NCI-H146 treated with DMSO at 0.1 percent for 48 hours (cell line): ENCODE data around the gene SPANXN3.
"Not testable (repeated sequence)": the region's sequence is repeated elsewhere in the genome, so short reads cannot be mapped to it uniquely, and the experiment has no call there.

Experiments
- DNase-seq: peaks from one replicate; lab custom pipeline; 2025; ENCODE audit not compliant: unreplicated experiment; lab: John Stamatoyannopoulos, UW

The SPANXN3 gene

GRCh38 chrX:143517375-143517774 is at the start of gene SPANXN3:
TSS of gene SPANXN3 (minus strand) at chrX:143517475. CDS start at chrX:143517391, 84 bp downstream.
- DNase-seq: not testable (repeated sequence)

- DNase-seq: no peak
Observed at GRCh38 chrX:143536176-143536575, 18.9 kb upstream of the SPANXN3 start.

GRCh38 chrX:143502196-143502595 is 15.1 kb downstream of the SPANXN3 start:
- not testable (repeated sequence) for DNase-seq

- DNase-seq: no peak
Observed at GRCh38 chrX:143500751-143501150, 16.5 kb downstream of the SPANXN3 start.

- DNase-seq: no peak
Observed at GRCh38 chrX:143486105-143486504, 31.2 kb downstream of the SPANXN3 start.

GRCh38 chrX:143476751-143477150 is 40.5 kb downstream of the SPANXN3 start:
- no peak for DNase-seq

GRCh38 chrX:143472347-143472938 is 44.8 kb downstream of the SPANXN3 start:
- DNase-seq: no peak

- DNase-seq: no peak
Observed at GRCh38 chrX:143466130-143466529, 51.1 kb downstream of the SPANXN3 start.

- DNase-seq: no peak
Observed at GRCh38 chrX:143462696-143463095, 54.6 kb downstream of the SPANXN3 start.

GRCh38 chrX:143461606-143462005 is 55.7 kb downstream of the SPANXN3 start:
- no peak for DNase-seq
